Neuron (in vitro differentiated cells): ENCODE data around the gene AMFR.

Source experiments
- H2AFZ ChIP-seq: one replicate; pipeline ENCODE4 v1.6.1; 2013; ENCODE audit warnings: low read depth, mild to moderate bottlenecking, inconsistent platforms, low read length, moderate library complexity
- H3K27me3 ChIP-seq: one replicate; pipeline ENCODE4 v1.6.1; 2013; ENCODE audit warnings: low read length; ENCODE audit not compliant: insufficient read depth
- H3K36me3 ChIP-seq: one replicate; pipeline ENCODE4 v1.6.1; 2013; ENCODE audit warnings: low read length; ENCODE audit not compliant: insufficient read depth
- H3K4me1 ChIP-seq: one replicate; pipeline ENCODE4 v1.6.1; 2013; ENCODE audit warnings: low read length; ENCODE audit not compliant: insufficient read depth
- H3K4me3 ChIP-seq: 2 replicates; pipeline ENCODE4 v1.5.1; 2013; ENCODE audit warnings: mild to moderate bottlenecking, low read length, moderate library complexity
- H3K9me3 ChIP-seq: one replicate; pipeline ENCODE4 v1.6.1; 2013; ENCODE audit warnings: low read length

Gene AMFR

DNA sequence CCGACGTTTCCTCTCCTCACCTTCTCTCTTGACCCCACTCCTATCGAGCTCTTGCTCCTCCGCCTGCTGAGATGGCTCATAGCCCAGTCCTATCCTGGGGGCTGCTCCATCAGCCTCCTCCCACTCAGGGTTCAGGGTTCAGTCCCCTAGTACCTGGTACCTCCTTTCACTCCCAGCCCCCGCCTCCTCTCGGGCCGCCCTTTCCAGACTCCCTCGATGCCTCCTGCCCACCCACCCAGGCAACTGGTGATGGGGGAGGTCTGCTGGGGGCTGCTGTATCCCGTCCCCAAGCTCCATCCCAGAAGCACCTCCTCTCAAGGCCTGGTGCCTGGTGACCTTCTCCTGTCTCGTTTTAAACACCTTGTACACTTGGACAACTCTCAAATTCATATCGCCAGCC is 93.9 kb downstream of the AMFR start:
- Histone ChIP-seq H3K27me3 (peaks cover 7% of the 10 kb centered on the region), H3K4me3 (no peak overlapping the region), H3K36me3 (no peaks in the 10 kb centered on the region), H3K4me1 (no peaks in the 10 kb centered on the region), H2AFZ (no peak overlapping the region), H3K9me3 (no peaks in the 10 kb centered on the region)

GRCh38 chr16:56330476-56330875 is 94.9 kb downstream of the AMFR start:
- no peaks in the 10 kb centered on the region for H3K4me1 ChIP-seq
- no peak overlapping the region for H3K4me3 ChIP-seq
- no peaks in the 10 kb centered on the region for H3K9me3 ChIP-seq
- H3K27me3 ChIP-seq: peaks cover 7% of the 10 kb centered on the region
- no peak overlapping the region for H2AFZ ChIP-seq
- H3K36me3 ChIP-seq: no peaks in the 10 kb centered on the region

DNA sequence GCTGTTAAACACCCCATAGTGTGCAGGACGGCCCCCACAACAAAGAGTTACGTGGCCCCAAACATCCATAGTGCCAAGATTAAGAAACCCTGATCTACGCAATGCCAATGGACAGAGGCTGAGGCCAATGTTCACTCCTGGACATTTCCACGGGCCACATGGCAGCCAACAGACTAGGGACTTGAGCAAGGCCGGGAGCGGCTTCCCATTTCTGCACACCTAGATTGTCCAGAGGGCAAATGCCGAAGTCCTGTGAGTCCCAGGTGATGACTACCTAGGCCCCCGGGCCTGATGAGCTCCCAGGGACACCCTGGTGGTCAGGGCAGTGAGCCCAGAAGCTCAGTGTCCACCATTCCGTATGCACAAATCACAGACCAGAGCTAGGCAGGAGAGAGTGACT is 95.5 kb downstream of the AMFR start:
- Histone ChIP-seq H3K36me3 (no peaks in the 10 kb centered on the region), H2AFZ (no peak overlapping the region), H3K9me3 (no peaks in the 10 kb centered on the region), H3K4me1 (no peaks in the 10 kb centered on the region), H3K27me3 (peaks cover 7% of the 10 kb centered on the region), H3K4me3 (no peak overlapping the region)

- Histone ChIP-seq H3K9me3 (no peaks in the 10 kb centered on the region), H3K4me3 (no peak overlapping the region), H3K4me1 (no peaks in the 10 kb centered on the region), H3K27me3 (peaks cover 7% of the 10 kb centered on the region), H3K36me3 (no peaks in the 10 kb centered on the region), H2AFZ (no peak overlapping the region)
These were observed 96.9 kb downstream of the AMFR start for GRCh38 chr16:56328276-56329022.

GRCh38 chr16:56327929-56328258 is 97.5 kb downstream of the AMFR start:
- H3K36me3 ChIP-seq: no peaks in the 10 kb centered on the region
- no peaks in the 10 kb centered on the region for H3K9me3 ChIP-seq
- H3K27me3 ChIP-seq: peaks cover 7% of the 10 kb centered on the region
- no peaks in the 10 kb centered on the region for H3K4me1 ChIP-seq
- no peak overlapping the region for H3K4me3 ChIP-seq
- H2AFZ ChIP-seq: no peak overlapping the region

GRCh38 chr16:56327071-56327928 is 98.0 kb downstream of the AMFR start:
- Histone ChIP-seq H3K27me3 (peaks cover 7% of the 10 kb centered on the region), H3K9me3 (no peaks in the 10 kb centered on the region), H3K36me3 (no peaks in the 10 kb centered on the region), H3K4me3 (no peak overlapping the region), H2AFZ (no peak overlapping the region), H3K4me1 (no peaks in the 10 kb centered on the region)

DNA sequence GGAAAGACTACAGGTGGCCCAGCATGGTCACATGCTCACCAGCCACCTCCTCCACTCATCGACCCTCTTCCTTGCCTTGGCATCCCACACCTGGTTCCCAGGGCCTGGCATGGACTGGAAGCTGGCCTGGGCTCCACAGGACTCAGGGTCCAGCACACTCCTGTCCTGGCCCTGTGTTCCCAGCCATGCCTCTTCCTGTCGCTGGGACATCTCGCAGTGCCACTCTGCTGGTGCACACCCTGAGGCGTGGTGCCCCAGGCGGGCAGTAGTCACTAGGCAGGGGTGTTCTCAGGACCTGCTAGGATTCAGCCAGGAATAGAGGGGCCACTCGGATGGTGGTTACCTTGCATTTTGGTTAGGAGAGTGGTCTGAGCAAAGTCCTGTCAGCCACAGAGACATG is 99.4 kb downstream of the AMFR start:
- peaks cover 4% of the 10 kb centered on the region for H3K27me3 ChIP-seq
- no peaks in the 10 kb centered on the region for H3K36me3 ChIP-seq

DNA sequence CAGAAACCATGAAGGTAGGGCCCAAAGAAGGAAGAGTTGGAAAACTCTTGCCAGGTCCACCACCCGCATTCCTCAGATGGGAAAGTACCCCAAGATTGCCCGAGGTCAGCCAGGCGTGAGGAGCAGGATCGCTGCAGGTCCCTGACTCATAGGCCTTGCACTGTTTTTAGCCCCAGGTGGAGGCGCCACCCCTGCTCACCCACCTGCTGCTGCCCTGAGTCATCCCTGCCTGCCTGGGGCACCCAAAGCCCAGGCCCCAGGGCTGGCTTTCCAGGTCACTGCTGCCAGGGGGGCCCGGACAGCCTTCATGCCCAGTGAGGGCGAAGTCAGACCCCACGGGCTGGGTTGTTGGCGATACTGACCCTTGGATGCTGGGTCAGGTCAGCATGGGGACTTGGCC is 100.9 kb downstream of the AMFR start:
- no peak overlapping the region for H3K4me3 ChIP-seq
- no peaks in the 10 kb centered on the region for H3K9me3 ChIP-seq
- no peaks in the 10 kb centered on the region for H3K27me3 ChIP-seq
- no peaks in the 10 kb centered on the region for H3K4me1 ChIP-seq
- no peaks in the 10 kb centered on the region for H3K36me3 ChIP-seq
- no peak overlapping the region for H2AFZ ChIP-seq

More for the DNA sequence above, 99.4 kb downstream of the AMFR start:
- Histone ChIP-seq H2AFZ (no peak overlapping the region), H3K4me3 (no peak overlapping the region), H3K9me3 (no peaks in the 10 kb centered on the region), H3K4me1 (no peaks in the 10 kb centered on the region)

DNA sequence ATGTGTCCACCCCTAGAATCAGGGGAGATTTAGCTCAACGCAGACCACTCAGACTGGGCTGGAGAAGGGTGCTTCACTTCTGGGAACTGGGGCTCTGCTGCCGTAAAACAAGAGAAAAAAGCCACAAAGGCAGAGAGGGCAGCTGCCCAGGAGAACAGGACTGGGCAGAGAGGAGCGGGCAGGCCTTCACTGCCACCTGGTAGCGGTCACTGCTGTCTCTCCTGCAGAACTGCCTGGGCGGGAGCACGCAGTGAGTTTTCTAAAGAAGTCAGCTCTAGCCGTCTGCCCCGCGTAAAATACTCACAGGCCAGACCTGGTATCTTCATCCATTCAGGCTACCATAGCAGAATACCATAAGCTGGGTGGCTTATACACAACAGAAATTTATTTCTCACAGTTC is 103.8 kb downstream of the AMFR start:
- H3K27me3 ChIP-seq: peaks cover 5% of the 10 kb centered on the region

DNA sequence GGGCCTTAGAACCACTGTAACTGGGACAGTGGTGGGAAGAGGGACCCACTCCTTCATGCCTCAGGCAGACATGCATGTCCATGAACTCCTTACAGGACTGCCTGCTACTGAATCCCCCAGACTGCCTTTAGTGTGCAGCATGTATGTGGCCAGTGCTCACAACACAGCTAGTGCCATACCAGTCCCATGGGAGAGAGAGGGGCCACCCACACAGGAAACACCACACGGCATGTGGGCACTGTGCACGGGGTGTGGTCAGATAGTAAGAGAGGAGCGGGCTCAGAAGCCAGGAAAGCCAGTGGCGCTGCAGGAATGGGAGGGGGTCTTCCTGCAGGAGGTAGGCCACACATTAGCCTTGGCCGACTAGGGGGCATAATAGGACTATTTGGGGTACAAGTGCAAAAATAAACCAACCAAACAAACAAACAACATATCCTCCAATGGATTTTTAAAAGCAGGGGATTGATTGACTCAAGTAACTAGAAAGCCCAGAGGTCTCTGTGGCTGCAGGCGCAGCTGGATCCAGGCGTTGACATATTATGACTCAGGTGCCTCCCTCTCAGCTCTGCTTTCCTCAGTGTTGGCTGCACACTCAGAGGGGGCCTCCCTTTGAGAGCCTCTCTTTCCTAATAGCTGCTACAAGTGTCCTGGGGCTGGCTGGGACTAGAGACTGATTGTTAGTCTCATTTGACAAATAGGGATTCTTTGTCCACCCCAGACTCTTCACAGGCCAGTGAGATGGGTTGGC is 104.4 kb downstream of the AMFR start:
- H3K4me1 ChIP-seq: peaks cover 4% of the 10 kb centered on the region
- H3K27me3 ChIP-seq: peaks cover 5% of the 10 kb centered on the region
- no peaks in the 10 kb centered on the region for H3K36me3 ChIP-seq
- no peak overlapping the region for H2AFZ ChIP-seq
- H3K9me3 ChIP-seq: no peaks in the 10 kb centered on the region
- H3K4me3 ChIP-seq: no peak overlapping the region

More for the DNA sequence above, 103.8 kb downstream of the AMFR start:
- no peak overlapping the region for H2AFZ ChIP-seq
- H3K9me3 ChIP-seq: no peaks in the 10 kb centered on the region
- H3K36me3 ChIP-seq: no peaks in the 10 kb centered on the region
- H3K4me3 ChIP-seq: no peak overlapping the region
- peaks cover 4% of the 10 kb centered on the region for H3K4me1 ChIP-seq

GRCh38 chr16:56320056-56320455 is 105.3 kb downstream of the AMFR start:
- Histone ChIP-seq H3K9me3 (no peaks in the 10 kb centered on the region), H3K4me1 (peaks cover 4% of the 10 kb centered on the region), H3K27me3 (peaks cover 5% of the 10 kb centered on the region), H3K36me3 (no peaks in the 10 kb centered on the region), H2AFZ (no peak overlapping the region), H3K4me3 (no peak overlapping the region)

GRCh38 chr16:56319376-56319775 is 106.0 kb downstream of the AMFR start:
- Histone ChIP-seq H3K36me3 (no peaks in the 10 kb centered on the region), H2AFZ (no peak overlapping the region), H3K4me3 (no peak overlapping the region), H3K27me3 (peaks cover 5% of the 10 kb centered on the region), H3K9me3 (no peaks in the 10 kb centered on the region), H3K4me1 (peaks cover 4% of the 10 kb centered on the region)

DNA sequence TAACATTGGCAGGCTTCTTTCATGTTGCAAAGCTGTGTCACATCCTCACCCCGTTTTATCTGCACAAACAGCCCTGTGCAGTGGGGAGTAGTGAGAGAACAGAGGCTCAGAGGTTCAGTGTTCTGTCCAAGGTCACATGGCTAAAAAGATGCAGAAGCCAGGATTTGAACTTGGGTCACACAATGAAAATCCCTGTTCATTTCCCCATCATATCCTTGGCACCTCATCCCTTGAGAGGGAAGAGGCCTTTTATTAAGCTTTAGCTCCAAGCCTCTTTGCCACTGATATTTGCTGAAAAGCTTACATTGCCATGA is 106.6 kb downstream of the AMFR start:
- Histone ChIP-seq H3K36me3 (no peaks in the 10 kb centered on the region), H3K4me1 (peaks cover 4% of the 10 kb centered on the region), H3K9me3 (no peaks in the 10 kb centered on the region), H3K27me3 (peaks cover 5% of the 10 kb centered on the region), H3K4me3 (no peak overlapping the region), H2AFZ (no peak overlapping the region)
